Cerebellar cortex (tissue), 1 donor: ENCODE data around the gene PTGIS.

Experiments
- DNase-seq: peaks from one replicate; pipeline ENCODE4 v3.0.0-alpha.2; 2015; ENCODE audit warnings: low spot score

Gene PTGIS

DNA sequence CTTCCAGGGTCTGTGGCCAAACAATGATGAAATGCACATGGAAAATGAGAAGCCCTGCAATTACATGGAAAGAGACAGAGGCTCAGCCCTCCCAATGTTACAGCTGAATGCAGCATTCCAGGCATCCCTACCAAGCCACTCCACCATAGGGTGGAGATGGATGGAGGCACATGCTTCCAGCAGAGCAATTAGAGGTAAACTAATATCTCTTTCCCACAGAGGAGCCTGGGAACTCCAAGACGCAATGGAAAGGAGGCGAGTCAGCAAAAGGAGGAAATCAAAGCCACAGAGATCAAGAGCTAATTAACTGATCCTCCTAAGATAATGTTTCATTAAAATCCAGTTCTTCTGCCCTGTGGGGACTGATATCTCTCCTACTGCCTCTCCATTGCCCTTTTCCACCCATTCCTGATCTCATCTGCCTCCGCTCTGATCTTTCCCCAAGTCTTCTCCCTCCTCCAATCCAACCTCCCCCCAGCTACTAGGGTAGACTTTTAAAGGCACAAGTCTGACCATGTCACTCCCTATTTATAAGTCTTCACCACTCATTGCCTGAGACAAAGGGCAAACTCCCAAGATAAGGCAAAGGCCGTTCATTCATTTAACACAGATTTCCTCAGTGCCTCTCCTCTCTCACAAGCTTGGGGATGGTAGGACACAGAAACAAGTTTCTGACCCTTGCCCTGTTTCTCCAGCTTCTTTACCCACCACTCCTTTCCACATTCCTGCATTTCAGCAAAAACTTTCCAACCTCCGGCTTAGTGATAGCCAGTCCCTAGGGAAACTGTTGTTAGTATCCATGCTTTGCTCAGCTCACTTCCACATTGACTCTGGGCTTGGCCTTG is 71.2 kb downstream of the PTGIS start:
- DNase-seq = no peak

DNA sequence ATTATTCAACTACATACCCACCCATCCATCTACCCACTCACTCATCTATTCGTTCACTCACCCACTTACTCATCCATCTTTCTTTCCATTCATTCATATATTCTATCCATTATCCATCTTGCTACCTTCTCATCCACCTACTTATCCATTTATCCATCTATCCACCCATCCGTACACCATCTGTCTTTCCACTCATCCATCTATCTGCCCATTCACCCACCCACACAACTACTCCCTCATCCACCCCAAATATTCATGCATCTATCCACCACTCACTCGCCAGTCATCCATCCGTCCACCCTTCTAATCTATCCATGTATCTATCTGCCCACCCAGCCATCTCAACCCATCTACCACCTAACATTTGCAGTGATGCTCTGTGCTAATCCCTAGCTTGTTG is 71.9 kb downstream of the PTGIS start:
- no peak for DNase-seq

DNA sequence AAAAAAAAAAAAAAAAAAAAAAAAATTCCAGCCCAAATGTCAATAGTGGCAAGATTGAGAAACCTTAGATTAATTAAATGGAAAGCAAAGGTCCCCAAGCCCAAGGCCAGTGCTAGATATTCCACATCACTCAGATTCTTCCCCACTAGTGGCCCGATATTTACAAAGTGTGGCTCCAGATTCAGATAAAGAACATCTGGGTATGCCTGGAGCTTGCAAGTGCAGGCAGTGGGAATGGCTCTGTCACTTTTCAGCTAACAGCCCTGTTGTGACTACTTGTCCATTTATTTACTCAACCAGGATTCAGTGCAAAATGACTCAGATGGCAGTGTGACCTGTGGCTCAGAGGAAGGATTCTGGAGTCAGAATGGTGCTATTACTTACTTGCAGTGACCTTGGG is 77.2 kb downstream of the PTGIS start:
- DNase-seq = no peak

DNA sequence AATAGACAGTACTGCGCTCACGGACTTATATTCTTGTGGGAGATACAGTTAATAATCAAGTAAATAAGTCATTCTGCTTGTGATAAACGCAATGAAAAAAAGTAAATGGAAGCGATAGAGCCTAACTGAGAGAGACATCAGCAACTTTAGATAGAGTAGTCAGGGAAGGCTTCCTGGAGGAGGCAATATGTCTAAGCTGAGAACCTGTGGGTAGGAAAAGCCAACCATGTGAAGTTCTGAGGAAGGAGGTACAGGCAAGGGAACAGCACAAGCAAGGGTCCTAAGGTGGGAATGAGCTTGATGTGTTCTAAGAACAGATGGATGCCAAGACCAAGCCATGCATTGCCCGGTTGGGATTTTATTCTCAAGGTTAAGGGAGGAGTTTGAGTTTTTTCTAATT is 78.2 kb downstream of the PTGIS start:
- no peak for DNase-seq

DNA sequence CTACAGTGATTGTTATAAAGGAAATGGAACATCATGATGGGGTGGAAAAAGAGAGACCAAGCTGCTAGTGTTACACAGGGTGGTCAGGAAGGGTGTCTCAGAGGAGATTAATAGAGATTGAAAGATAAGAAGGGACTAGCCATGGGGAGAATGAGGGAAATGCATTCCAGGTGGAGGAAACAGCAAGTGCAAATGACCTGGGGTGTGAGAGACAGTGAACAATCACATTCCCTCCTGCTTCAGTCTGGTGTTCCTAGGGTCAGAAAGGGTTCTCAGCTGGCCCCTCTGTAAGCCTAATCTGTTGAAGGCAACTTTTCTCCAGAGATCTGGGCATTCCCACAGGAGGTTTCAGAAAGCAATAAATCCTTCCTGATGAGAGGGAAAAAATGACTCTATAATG is 81.9 kb downstream of the PTGIS start:
- no peak for DNase-seq

DNA sequence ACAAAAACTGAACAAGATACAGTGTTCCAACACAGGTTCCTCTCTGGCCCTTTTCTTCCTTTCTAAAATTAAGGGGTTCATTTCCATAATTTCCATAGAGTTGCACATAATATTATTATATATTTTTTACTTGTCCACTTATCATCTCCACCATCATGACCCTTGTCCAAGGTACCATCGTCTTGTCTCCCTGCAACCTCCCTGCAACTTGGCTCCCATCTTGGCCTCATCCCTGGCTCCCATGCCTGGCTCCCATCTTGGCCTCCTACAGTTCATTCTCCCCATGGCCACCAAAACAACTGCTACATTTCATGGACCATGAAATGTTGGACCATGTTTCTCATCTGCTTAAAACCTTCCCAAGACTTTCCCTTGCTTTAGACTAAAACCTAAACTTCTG is 82.4 kb downstream of the PTGIS start:
- no peak for DNase-seq

DNA sequence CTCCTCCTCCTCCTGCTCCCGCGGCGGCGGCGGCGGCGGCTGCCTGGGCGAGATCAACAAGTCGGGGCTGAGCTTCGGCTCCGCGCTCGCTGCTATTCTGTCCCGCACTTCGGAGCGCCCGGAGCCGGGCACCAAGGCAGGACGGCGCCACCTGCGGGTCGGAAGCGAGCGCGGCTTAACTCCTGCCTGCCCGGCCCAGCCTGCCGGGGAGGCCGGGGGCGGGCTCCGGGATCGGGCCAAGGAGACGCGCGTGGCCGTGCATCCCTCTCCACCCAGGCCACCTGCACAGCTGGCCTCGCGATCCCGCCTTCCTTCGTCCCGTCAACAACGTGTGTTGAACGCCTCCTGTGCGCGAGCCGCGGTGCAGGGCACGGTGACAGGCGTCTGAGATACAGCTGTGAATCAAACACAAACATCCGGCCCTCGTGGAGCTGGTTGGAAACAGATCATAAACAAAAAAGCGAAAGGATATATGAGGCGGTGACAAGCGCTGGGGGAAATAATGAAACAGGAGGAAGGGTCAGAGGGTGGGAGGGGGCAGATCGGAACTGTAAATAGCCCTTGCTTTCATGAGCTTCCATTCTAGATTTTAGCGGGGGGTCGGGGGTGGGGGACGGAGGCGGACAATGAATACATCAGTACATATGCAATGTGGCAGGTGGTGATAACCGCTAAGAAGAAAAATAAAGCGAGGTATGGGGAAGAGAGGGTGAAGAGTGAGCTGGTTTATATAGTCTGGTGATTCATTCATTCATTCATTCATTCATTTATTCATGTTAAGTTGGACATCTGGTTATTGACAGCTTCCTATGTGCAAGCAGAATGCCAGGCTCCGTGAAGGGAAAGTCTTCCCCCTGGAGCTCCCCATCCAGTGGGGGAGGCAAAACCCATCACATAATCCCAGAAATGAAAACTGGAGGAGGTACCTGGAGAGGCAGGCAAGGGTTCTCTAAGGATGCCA is 83.5 kb downstream of the PTGIS start:
- peak; percentile 78 for DNase-seq

DNA sequence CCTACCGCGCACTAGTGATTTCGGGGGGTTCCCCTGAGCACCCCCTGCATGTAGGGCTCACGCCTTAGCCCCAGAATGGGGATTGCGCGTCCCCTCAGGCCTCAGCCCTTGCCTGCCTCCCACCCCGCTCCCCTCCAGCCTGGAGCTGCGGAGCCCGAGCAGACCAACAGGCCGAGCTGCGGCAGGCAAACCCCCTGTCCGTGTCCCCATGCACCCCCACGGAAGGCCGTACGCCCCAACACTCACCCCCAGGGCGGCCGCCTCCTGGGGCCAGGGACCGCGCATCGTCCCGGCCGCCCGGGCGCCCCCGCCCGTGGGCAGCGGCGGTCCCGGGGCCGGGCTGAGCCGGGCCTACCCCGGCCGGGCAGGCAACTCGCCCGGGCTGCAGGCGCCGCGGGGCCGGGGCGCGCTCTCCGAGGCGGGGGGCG is 84.2 kb downstream of the PTGIS start:
- DNase-seq = no peak

DNA sequence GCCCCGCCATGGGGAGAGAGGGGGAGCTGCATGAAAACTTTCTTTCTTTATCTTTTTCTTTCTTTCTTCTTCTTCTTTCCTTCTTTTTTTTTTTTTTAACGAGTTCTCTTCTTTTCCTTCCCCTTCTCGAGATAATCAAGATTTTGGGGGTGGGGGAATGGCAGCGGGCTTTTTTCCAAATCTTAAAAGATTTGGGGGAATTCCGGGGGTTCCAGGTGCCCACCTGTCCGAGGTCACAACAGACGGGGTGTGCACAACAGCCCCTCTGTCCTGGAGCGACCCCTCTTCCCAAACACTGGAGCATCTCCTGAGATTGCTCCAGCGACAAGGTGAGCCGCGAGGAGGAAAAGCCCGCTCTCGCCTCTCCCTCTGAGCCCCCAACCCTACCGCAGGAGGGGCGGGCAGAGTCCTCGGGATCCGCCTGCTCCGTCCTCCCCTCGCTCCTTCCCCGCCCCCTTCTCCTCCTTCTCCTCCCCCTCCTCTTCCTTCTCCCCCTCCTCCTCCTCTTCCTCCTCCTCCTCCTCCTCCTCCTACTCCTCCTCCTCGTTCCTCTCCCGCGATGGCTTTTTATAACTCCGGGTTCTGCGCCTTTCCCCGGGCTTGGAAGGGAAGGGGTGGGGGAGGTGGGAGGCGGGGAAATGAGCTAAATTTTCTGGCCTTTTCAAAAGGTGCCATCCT is 84.8 kb downstream of the PTGIS start:
- no peak for DNase-seq

DNA sequence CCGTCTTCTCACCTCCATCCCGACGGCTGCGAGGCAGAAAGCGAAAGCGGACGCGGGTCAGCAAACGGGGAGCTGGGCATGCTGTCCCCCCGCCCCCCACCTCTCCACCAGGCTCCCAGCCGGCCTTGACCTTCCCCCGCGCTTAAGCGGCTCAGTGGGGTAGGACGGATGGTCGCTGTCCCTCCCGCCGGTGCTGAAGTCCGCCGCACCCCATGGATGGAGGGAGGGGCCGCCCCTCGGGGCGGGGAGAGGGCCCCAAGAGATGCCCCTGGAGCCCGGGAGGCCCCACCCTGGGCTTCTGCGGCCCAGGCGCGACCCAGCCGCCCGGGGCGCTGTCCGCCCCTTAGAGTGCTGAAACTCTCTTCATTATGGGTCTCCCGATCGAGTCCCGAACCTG is 85.3 kb downstream of the PTGIS start, which contains the start of gene KCNB1:
Gene KCNB1, minus strand, starts transcription at position 48 of the 397 bp plus-strand sequence. CDS start 188 bp downstream, outside the sequence.
- no peak for DNase-seq

DNA sequence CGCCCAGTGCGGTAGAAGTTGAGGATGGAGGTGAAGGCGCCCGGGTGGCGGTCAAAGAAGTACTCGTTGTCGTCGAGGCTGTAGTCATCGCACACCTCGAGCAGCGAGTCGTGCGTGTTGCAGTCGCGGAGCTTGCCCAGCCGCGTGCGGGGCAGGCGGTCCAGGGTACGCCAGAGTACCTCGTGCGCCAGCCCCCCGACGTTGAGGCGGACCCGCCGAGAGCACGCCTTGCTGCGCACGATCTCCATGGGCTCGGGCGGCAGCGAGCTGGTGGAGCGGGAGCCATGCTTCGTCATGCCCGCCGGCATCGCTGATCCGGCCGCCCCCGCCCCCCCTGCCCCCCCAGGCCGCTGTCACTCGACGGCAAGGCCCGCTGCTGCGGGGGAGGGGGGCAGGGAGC is 85.8 kb downstream of the PTGIS start:
- DNase-seq = no peak

DNA sequence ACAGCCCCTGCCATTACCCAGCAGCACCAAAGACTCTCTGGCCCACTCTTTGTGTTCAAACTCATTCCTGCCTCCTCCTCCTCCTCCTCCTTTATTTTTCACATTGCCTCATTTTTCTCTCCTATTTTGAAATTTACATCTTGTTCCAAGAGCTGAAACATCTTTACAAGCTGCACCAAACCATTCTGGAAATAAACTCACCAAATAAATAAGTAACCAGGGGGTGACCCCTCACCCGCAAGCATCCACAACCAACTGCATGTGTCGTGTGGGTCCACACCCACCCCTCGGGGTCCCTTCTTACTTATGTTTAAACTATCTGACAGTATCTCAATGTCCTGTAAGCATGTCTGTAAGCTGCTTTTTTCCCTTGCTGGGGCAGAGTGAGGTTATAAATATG is 86.8 kb downstream of the PTGIS start:
- DNase-seq = no peak

DNA sequence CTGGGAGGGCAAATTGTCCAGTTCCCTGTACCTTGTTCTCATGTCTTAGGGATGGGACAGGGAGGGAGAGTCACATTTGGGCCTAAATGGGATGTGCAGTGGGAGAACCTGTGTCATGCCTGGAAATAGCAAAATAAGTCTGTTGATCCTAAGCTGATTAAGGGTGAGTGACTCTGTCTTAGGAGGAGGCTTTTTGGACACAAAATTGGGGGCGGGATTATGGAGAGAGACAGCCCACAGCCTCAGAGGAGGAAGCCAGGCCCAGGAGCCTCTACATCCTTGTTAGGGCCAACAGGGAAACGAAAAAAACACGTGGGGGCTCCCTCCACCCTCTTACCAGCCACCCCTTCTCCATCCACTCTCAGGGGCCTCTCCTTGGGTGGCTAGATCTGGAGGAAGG is 87.7 kb downstream of the PTGIS start:
- no peak for DNase-seq

DNA sequence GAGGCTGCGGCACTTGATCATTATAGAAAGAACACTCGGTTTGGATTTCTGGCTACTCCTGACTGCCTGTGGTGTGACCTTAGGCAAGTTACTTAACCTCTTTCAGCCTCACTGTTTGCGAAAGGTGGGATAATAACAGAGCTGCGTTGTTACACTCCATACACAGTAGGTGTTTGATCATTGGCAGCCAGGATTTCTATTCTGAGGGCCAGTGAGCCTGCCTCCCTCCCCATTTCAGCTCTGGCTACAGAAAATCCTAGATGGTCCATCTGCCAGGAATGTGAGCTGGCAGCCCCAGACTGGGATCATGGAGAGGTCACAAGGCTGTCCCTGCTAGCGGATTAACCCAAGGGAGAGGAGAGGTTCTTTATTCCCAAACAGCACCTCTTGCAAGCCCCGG is 88.2 kb downstream of the PTGIS start:
- DNase-seq = peak; percentile 60

DNA sequence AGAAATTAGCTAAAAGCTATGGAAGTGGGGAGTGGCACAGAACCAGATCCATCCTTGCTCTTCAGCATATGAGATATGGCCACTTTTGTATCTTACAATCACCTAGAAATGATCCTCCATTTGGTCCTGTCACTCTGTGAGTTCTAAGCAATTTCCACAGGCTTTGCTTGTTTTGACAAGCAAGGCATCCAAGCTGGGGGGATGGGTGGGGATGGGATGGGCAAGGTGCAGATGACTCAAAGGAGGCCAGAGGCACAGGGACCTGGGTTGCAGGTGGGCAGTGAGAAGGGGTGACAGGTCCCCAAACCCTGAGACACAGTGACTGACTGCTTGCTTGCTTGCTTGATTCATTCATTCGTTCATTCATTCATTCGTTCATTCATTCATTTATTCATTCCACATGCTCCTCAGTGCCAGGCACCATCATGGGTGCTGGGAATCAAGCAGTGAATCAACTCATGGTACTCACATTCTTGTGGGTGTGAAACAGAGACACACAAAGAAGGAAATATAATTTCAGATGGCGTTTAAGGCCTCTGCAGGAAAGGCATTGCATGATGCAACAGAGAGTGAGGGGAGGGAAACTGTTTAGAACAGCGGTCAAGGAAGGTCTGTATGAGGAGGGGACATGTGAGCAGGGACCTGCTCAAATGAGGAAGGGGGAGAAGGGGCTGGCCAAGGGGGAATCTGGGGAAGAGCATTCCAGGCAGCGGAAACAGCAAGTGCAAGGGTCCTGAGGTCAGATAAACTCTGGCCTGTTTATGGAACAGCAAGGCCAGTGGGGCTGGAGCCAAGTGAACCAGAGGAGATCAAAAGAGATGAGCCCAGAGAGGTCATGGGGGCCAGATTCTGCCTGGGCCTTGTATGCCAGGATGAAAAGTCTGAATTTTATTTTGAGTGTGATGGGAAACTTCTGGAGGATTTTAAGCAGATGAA is 88.9 kb downstream of the PTGIS start:
- DNase-seq = no peak

DNA sequence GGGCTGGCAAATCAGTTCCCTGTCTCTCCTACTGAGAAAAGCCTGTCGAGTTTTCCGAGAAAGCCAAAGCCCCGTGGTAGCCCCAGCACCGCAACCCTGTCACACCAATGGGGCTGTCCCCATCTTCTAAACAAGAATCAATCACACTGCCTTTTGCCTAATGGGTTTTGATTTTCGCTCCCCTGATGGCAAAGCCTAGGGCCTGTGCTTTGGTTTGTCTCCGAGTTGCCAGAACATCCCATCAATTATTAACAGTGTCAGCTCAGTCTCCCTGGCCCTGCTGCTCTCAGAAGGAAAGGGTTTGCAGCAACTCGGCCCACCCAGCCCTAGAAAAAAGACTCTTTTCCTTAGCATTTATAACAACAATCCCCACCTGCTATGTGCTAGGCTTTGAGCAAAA is 89.7 kb downstream of the PTGIS start:
- DNase-seq = no peak

DNA sequence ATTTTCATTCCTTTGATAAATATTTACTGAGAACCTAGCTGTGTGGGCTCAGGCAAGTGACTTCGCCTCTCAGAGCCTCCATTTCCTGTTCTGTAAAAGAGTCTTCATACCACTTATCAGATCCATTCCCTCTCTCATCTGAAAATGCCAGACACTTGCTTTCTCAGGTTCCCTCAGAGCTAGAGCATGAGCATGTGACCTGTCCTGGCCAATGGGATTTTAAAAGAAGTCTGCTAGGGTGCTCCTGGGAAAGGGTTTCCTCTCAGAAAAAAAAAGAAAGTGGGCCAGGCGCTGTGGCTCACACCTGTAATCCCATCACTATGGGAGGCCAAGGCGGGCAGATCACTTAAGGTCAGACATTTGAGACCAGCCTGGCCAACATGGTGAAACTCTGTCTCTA is 90.7 kb downstream of the PTGIS start:
- no peak for DNase-seq

DNA sequence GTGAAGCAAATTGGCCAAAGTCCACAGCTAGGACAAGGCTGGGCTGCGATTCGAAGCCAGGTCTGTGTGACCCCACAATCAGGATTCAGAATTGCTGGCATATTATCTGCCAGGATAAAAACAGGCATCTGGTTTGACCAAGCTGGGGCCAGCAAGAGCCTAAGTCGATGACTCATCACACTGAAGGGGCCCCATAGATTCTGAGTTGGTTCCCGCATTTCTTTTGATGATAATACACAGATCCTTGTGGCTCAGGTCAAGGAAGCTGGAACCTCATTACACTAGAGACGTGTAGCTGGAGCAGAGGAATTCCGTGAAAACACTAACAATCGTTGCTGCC is 92.0 kb downstream of the PTGIS start:
- DNase-seq = no peak

DNA sequence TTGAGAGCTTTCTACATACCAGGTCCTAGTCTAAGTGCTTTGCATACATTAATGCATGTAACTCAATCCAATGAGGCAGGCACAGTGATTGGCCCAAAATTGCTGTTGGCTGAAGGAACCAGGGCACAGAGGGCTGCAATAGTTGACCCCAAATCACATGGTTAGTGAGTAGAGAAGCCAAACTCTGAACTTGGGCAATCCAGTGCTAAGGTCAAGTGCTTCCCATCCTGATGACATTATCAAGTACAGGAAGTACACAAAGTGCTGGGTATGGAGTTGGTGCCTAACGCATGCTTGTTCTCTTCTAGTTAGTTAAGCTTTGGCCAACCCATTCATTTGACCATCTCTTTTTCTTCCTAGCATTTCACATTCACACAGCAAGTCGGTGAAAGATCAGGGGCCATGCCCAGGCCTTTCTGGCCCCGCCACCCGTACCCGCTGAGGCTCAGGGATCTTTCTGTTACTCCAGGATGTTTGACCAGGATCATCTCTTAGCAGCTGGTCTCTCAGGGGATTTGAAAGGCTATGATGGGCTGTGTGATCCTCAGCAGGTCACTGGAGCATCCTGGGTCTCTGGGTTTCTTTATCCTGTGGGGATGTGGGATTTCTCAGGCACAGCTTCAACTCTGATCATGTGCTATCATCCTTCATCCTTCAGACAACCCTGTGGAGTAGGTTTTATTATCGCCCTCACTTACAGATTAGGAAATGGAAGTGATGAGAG is 92.5 kb downstream of the PTGIS start:
- DNase-seq = no peak

DNA sequence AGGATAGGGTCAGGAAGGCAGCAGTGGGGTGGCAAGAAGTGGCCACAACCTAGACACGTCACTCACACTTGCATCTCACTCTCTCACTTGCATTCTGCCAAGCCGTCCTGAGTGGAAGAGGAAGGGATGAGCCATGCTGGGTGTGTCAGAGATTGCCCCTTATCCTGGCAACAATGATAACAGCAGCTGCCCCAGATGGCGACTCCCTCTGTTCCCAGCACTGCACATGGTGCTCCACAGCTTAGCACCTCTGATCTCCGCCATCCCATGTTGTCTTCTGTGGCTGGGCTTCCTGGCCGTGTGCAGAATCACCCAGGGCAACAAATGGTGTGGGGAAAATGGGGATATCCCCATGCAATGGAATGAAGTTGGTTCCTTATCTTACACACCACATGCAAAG is 96.5 kb downstream of the PTGIS start:
- DNase-seq = no peak

DNA sequence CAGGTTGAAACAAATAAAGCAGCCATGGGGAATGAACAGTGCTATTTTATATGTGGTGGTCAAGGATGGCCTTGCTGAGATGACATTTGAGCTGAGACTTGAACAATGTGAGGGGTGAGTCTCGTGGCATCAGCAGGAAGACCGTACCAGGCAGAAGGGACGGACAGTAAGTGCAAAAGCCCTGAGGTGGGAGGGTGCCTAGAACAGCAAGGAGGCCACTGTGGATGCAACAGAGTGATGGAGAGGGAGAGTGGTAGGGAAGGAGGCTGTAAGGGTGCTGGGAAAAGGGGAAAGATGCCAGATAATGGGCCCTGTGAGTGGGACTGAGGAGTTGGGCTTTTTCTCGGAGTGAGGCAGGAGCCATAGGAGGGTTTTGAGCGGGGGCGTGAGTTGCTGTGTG is 97.0 kb downstream of the PTGIS start:
- DNase-seq = no peak
